Keratinocyte (primary cell): ENCODE results near the gene CST6. TPM values are rescaled to one million over a fixed set of nuclear protein-coding genes. Genes with fewer than 3 reads are reported as not detected.

Experiments used
- DNase-seq: peaks from one replicate; pipeline ENCODE4 v3.0.0-alpha.2; 2011; ENCODE audit warnings: low read depth, missing footprints, low spot score
- FAIRE-seq: peaks from 2 replicates; lab custom pipeline; 2011; peaks lifted over from hg19 to GRCh38; lab: Jason Lieb, UNC
- H2AFZ ChIP-seq: 2 replicates; pipeline ENCODE4 v1.6.0; 2012; ENCODE audit warnings: low read length, control low read depth, inconsistent platforms; ENCODE audit not compliant: control insufficient read depth
- H3K27ac ChIP-seq: 2 replicates; pipeline ENCODE4 v1.5.1; 2011; ENCODE audit warnings: low read length; ENCODE audit not compliant: control insufficient read depth, insufficient read depth
- H3K27me3 ChIP-seq: 3 replicates; pipeline ENCODE4 v1.6.0; 2011; ENCODE audit warnings: low read length; ENCODE audit not compliant: control insufficient read depth, insufficient read depth; ENCODE audit errors: extremely low read depth
- H3K36me3 ChIP-seq, 2 experiments: 2 replicates in 1 of 2; 3 replicates in 1 of 2; pipeline ENCODE4 v1.5.1; 2011; ENCODE audit warnings: low read length in 2 of 2, mild to moderate bottlenecking in 1 of 2; ENCODE audit not compliant: control insufficient read depth in 2 of 2, insufficient read depth in 2 of 2; ENCODE audit errors: extremely low read depth in 1 of 2
- H3K4me1 ChIP-seq: 3 replicates; pipeline ENCODE4 v1.5.1; 2011; ENCODE audit warnings: low read length; ENCODE audit not compliant: control insufficient read depth, insufficient read depth; ENCODE audit errors: extremely low read depth
- H3K4me2 ChIP-seq: 3 replicates; pipeline ENCODE4 v1.6.0; 2011; ENCODE audit warnings: low read depth, low read length; ENCODE audit not compliant: control insufficient read depth, insufficient read depth; ENCODE audit errors: extremely low read depth
- H3K4me3 ChIP-seq, 3 experiments: fragments of 200-600 bp in 1 of 3; sonication (generic) in 1 of 3; 2 replicates in 2 of 3; 3 replicates in 1 of 3; pipeline ENCODE4 v1.5.1; 2011 to 2016; ENCODE audit warnings: low read length in 3 of 3, mild to moderate bottlenecking in 3 of 3, control low read depth in 2 of 3, inconsistent platforms in 1 of 3, low read depth in 1 of 3, mixed read lengths in 1 of 3, mixed run types in 1 of 3, moderate library complexity in 1 of 3; ENCODE audit not compliant: control insufficient read depth in 2 of 3, insufficient read depth in 2 of 3; ENCODE audit errors: extremely low read depth in 1 of 3
- H3K79me2 ChIP-seq: 2 replicates; pipeline ENCODE4 v1.6.0; 2012; ENCODE audit warnings: low read length; ENCODE audit not compliant: control insufficient read depth, insufficient read depth
- H3K9ac ChIP-seq: 3 replicates; pipeline ENCODE4 v1.6.0; 2011; ENCODE audit warnings: low read length; ENCODE audit not compliant: control insufficient read depth, insufficient read depth; ENCODE audit errors: extremely low read depth
- H3K9me1 ChIP-seq: 3 replicates; pipeline ENCODE4 v1.6.0; 2011; ENCODE audit warnings: low read length; ENCODE audit not compliant: control insufficient read depth, insufficient read depth; ENCODE audit errors: extremely low read depth
- H3K9me3 ChIP-seq: 2 replicates; pipeline ENCODE4 v1.5.1; 2012; ENCODE audit warnings: low read depth, low read length; ENCODE audit not compliant: control insufficient read depth
- H4K20me1 ChIP-seq: 3 replicates; pipeline ENCODE4 v1.6.0; 2011; ENCODE audit warnings: low read length; ENCODE audit not compliant: control insufficient read depth, insufficient read depth; ENCODE audit errors: extremely low read depth
- CTCF ChIP-seq, 3 experiments: IDR thresholded peaks in 1 of 3; conservative IDR thresholded peaks in 1 of 3; optimal IDR thresholded peaks in 1 of 3; 2 replicates in 2 of 3; 3 replicates in 1 of 3; pipeline versions ENCODE3 to v1.5.1; 2011; ENCODE audit warnings: low read length in 3 of 3, mild to moderate bottlenecking in 3 of 3, moderate library complexity in 2 of 3, control low read depth in 1 of 3, inconsistent platforms in 1 of 3; ENCODE audit not compliant: insufficient read depth in 2 of 3; ENCODE audit errors: extremely low read depth in 1 of 3
- EZH2 ChIP-seq: IDR thresholded peaks from one replicate; pipeline ENCODE4 v1.6.1; 2012; ENCODE audit warnings: inconsistent platforms, mild to moderate bottlenecking, low read length, moderate library complexity
- dilution Hi-C: fragments of 300-500 bp; cut with MboI; formaldehyde crosslinking; loops from one replicate; pipeline ENCODE4 v1.7.0; 2020; ENCODE audit warnings: low sequenced_read_pairs; ENCODE audit not compliant: extremely low pct_ligation_motif_present
- polyA plus RNA-seq, 5 experiments: library from polyadenylated mRNA; depleted of rRNA in 3 of 5; stranded (reverse) in 3 of 5; stranded (forward) in 1 of 5; unstranded in 1 of 5; fragments of >200 nt; gene quantifications; 1 replicate in 1 of 5; 2 replicates in 3 of 5; 3 replicates in 1 of 5; pipeline versions ENCODE4 v1.2.1 to v1.2.3, GENCODE V29; 2011 to 2012; ENCODE audit warnings: missing spikeins in 2 of 5, low read depth in 1 of 5, low replicate concordance in 1 of 5

Gene CST6
- polyA plus RNA-seq, 1 donor (not counting 4 experiments of a cell fraction or from before 2014, with no cell fraction given) = 1.4 TPM

DNA sequence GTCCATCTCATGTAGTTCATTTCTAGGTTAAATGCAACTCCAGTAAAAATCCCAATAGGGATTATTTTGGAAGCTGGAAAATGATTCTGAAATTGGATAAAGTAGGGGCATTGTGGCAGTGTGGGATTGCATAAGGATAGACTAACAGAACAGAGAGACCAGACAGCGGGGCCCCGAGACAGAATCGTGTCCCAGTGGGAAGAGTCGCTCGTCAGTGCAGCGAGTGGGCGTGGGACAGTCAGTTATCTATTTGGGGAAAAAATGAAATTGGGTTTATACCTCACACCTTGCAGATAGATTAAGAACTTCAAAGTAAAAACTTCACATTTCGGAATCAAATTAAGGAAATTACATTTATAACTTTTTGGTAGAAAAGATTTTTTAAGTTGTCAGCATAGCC lies 39.7 kb upstream of the CST6 start:
- Histone ChIP-seq H3K27ac (no peak overlapping the region), H4K20me1 (no peaks in the 10 kb centered on the region), H2AFZ (no peak overlapping the region), H3K4me3 (no peak overlapping the region), H3K9me3 (no peaks in the 10 kb centered on the region), H3K27me3 (no peaks in the 10 kb centered on the region), H3K9me1 (peaks cover 3% of the 10 kb centered on the region), H3K4me2 (no peak overlapping the region), H3K79me2 (no peaks in the 10 kb centered on the region), H3K4me1 (peaks cover 9% of the 10 kb centered on the region), H3K9ac (no peak overlapping the region), H3K36me3 (peaks cover 12 to 29% of the 10 kb centered on the region in 2 experiments)
- no peak for DNase-seq
- no peak for TF ChIP-seq CTCF (optimal IDR thresholded peaks at IDR 0.05 in 1 of 3, IDR thresholded peaks at IDR 0.05 in 1 of 3, conservative IDR thresholded peaks at IDR 0.05 in 1 of 3; ENCODE audit: extremely low read depth in 1 of 3, insufficient read depth in 2 of 3, low read length in 3 of 3)
- no peak for TF ChIP-seq EZH2
- dilution Hi-C loops = no loop called here
- FAIRE-seq = no peak

- peaks cover 9% of the 10 kb centered on the region for H3K4me1 ChIP-seq
- H3K27ac ChIP-seq = peak overlapping the region; percentile 40
- dilution Hi-C loops = no loop called here
- no peaks in the 10 kb centered on the region for H3K27me3 ChIP-seq
- FAIRE-seq (peak; percentile 67), DNase-seq (peak; percentile 89)
- no peaks in the 10 kb centered on the region for H4K20me1 ChIP-seq
- H3K4me2 ChIP-seq = peak overlapping the region; percentile 27
- H3K9me1 ChIP-seq = peaks cover 3% of the 10 kb centered on the region
- H3K4me3 ChIP-seq = no peak overlapping the region
- H3K9ac ChIP-seq = no peak overlapping the region
- H2AFZ ChIP-seq = no peak overlapping the region
- no peaks in the 10 kb centered on the region for H3K79me2 ChIP-seq
- no peaks in the 10 kb centered on the region for H3K9me3 ChIP-seq
- peaks cover 20 to 34% of the 10 kb centered on the region in 2 experiments for H3K36me3 ChIP-seq
- no peak for TF ChIP-seq CTCF (optimal IDR thresholded peaks at IDR 0.05 in 1 of 3, IDR thresholded peaks at IDR 0.05 in 1 of 3, conservative IDR thresholded peaks at IDR 0.05 in 1 of 3; ENCODE audit: extremely low read depth in 1 of 3, insufficient read depth in 2 of 3, low read length in 3 of 3)
- no peak for TF ChIP-seq EZH2
Observed at GRCh38 chr11:65973439-65974110, 38.2 kb upstream of the CST6 start.
